ENCODE data around the gene PRDM2.

DNA sequence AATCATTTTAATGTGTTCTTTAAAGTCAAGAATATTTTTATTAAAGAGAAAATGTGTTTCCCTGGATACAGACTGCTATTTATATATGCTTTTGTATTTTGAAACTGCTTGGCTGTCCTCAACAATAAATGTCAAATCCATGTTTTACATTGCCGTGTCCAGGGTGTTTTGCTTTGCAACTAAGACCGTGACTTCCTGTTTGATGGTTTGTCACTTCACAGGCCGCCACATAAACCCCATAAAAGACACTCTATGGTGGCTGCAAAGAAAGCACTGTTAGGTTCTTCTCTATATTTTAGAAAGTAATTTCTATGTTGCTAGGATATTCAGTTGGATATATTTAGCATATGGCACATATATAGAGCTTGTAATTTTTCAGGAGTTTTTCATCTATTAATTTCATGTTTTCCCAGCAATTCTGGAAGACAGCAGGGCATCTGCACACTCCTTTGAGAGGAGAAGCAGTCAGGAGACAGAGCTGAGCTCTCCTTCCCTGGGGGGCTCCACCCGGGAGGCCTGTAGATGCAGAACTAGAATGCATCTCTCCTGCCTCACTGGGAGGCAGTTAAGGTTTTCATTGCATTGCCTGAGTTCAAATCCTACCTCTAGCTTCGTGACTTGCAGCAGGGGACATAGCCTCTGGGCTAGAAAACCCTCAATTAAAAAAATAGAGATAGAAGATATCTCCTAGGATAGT, 33.1 kb downstream of the PRDM2 start:
- TF ChIP-seq CTCF (IDR thresholded peaks at IDR 0.05) (no peak), FOXM1 (IDR thresholded peaks at IDR 0.05; ENCODE audit: low read depth) (no peak), RXRA (IDR thresholded peaks at IDR 0.05; ENCODE audit: borderline replicate concordance, low read depth) (no peak)
